H9 (cell line): ENCODE measurements around the gene RAPGEF3. TPM values are rescaled to one million over a fixed set of nuclear protein-coding genes. Genes with fewer than 3 reads are reported as not detected.

ENCODE experiments used
- DNase-seq: peaks from one replicate; pipeline ENCODE4 v3.0.0-alpha.2; 2017
- H2AFZ ChIP-seq: one replicate; pipeline ENCODE4 v1.6.1; 2013; ENCODE audit warnings: mild to moderate bottlenecking, low read length, control low read depth, moderate library complexity
- H2AK5ac ChIP-seq: 2 replicates; pipeline ENCODE4 v1.6.1; 2013; ENCODE audit warnings: low read length, control low read depth, mixed read lengths; ENCODE audit not compliant: insufficient read length
- H2BK120ac ChIP-seq: one replicate; pipeline ENCODE4 v1.6.1; 2013; ENCODE audit warnings: low read depth, mild to moderate bottlenecking, low read length, control low read depth, inconsistent platforms; ENCODE audit not compliant: poor library complexity, severe bottlenecking
- H2BK12ac ChIP-seq: 2 replicates; pipeline ENCODE4 v1.6.1; 2013; ENCODE audit warnings: low read length, control low read depth, mixed read lengths, low read depth; ENCODE audit not compliant: insufficient read length
- H2BK15ac ChIP-seq: 2 replicates; pipeline ENCODE4 v1.6.1; 2013; ENCODE audit warnings: low read depth, low read length, control low read depth
- H2BK20ac ChIP-seq: one replicate; pipeline ENCODE4 v1.6.1; 2013; ENCODE audit warnings: low read depth, mild to moderate bottlenecking, low read length, control low read depth, inconsistent platforms; ENCODE audit not compliant: poor library complexity, severe bottlenecking
- H2BK5ac ChIP-seq: 2 replicates; pipeline ENCODE4 v1.6.1; 2013; ENCODE audit warnings: low read length, control low read depth, mixed read lengths; ENCODE audit not compliant: insufficient read length
- H3K14ac ChIP-seq: 2 replicates; pipeline ENCODE4 v1.6.1; 2013; ENCODE audit warnings: low read length, control low read depth; ENCODE audit not compliant: insufficient read depth
- H3K18ac ChIP-seq: 2 replicates; pipeline ENCODE4 v1.6.1; 2013; ENCODE audit warnings: low read depth, mild to moderate bottlenecking, mixed read lengths, low read length, control low read depth; ENCODE audit not compliant: insufficient read length
- H3K23ac ChIP-seq: 2 replicates; pipeline ENCODE4 v1.6.1; 2013; ENCODE audit warnings: low read length, control low read depth, mixed read lengths, low read depth; ENCODE audit not compliant: insufficient read length
- H3K23me2 ChIP-seq: 2 replicates; pipeline ENCODE4 v1.6.1; 2013; ENCODE audit warnings: low read depth, mild to moderate bottlenecking, mixed read lengths, low read length, control low read depth; ENCODE audit not compliant: insufficient read length, poor library complexity, severe bottlenecking
- H3K27ac ChIP-seq: 2 replicates; pipeline ENCODE4 v1.5.1; 2013; ENCODE audit warnings: low read length, control low read depth, mixed read lengths, low read depth; ENCODE audit not compliant: insufficient read length
- H3K27me3 ChIP-seq: 2 replicates; pipeline ENCODE4 v1.6.1; 2013; ENCODE audit warnings: low read length, control low read depth, inconsistent platforms; ENCODE audit not compliant: insufficient read depth
- H3K4ac ChIP-seq: 2 replicates; pipeline ENCODE4 v1.6.1; 2013; ENCODE audit warnings: low read depth, mild to moderate bottlenecking, control low read depth, inconsistent platforms, low read length, moderate library complexity
- H3K4me1 ChIP-seq: 2 replicates; pipeline ENCODE4 v1.6.1; 2013; ENCODE audit warnings: low read length, control low read depth, inconsistent platforms; ENCODE audit not compliant: insufficient read depth
- H3K4me2 ChIP-seq: 2 replicates; pipeline ENCODE4 v1.6.1; 2013; ENCODE audit warnings: low read length, control low read depth, mixed read lengths; ENCODE audit not compliant: insufficient read length, insufficient read depth
- H3K56ac ChIP-seq: 2 replicates; pipeline ENCODE4 v1.6.1; 2013; ENCODE audit warnings: low read depth, mild to moderate bottlenecking, mixed read lengths, low read length, control low read depth; ENCODE audit not compliant: insufficient read length
- H3K79me1 ChIP-seq: 2 replicates; pipeline ENCODE4 v1.6.1; 2013; ENCODE audit warnings: low read depth, mild to moderate bottlenecking, moderate library complexity, low read length, control low read depth, inconsistent platforms; ENCODE audit not compliant: insufficient read depth, poor library complexity, severe bottlenecking
- H3K79me2 ChIP-seq: 2 replicates; pipeline ENCODE4 v1.6.1; 2013; ENCODE audit warnings: low read length, control low read depth, inconsistent platforms; ENCODE audit not compliant: insufficient read depth
- H3K9ac ChIP-seq: 2 replicates; pipeline ENCODE4 v1.6.1; 2013; ENCODE audit warnings: low read length, control low read depth, mixed read lengths; ENCODE audit not compliant: insufficient read length; ENCODE audit errors: extremely low read depth
- H3K9me3 ChIP-seq: one replicate; pipeline ENCODE4 v1.6.1; 2013; ENCODE audit warnings: low read depth, low read length, inconsistent platforms; ENCODE audit not compliant: control insufficient read depth
- H3T11ph ChIP-seq: one replicate; pipeline ENCODE4 v1.6.1; 2013; ENCODE audit warnings: mild to moderate bottlenecking, low read length, control low read depth, inconsistent platforms
- H4K20me1 ChIP-seq: one replicate; pipeline ENCODE4 v1.6.1; 2013; ENCODE audit not compliant: control insufficient read depth, insufficient read length, insufficient read depth
- H4K5ac ChIP-seq: 2 replicates; pipeline ENCODE4 v1.6.1; 2013; ENCODE audit warnings: low read depth, mild to moderate bottlenecking, mixed read lengths, low read length, control low read depth; ENCODE audit not compliant: insufficient read length
- H4K8ac ChIP-seq: replicated peaks from 2 replicates; pipeline ENCODE4 v1.6.1; 2013; ENCODE audit warnings: low read length, control low read depth, mixed read lengths, low read depth; ENCODE audit not compliant: insufficient read length
- H4K91ac ChIP-seq: 2 replicates; pipeline ENCODE4 v1.6.1; 2013; ENCODE audit warnings: low read depth, mild to moderate bottlenecking, moderate library complexity, mixed read lengths, low read length, control low read depth; ENCODE audit not compliant: insufficient read length
- H3K27ac Mint-ChIP-seq, 3 experiments: 2 replicates in 2 of 3; 3 replicates in 1 of 3; pipeline ENCODE4 v1.8.0; 2020 to 2021; ENCODE audit warnings: mixed read lengths in 3 of 3, mild to moderate bottlenecking in 1 of 3, moderate library complexity in 1 of 3
- H3K27me3 Mint-ChIP-seq: 2 replicates; pipeline ENCODE4 v1.8.0; 2021; ENCODE audit warnings: low read depth, mild to moderate bottlenecking, moderate library complexity, mixed read lengths
- H3K36me3 Mint-ChIP-seq, 3 experiments: 2 replicates in 2 of 3; 3 replicates in 1 of 3; pipeline ENCODE4 v1.8.0; 2020 to 2021; ENCODE audit warnings: low read depth in 3 of 3, mixed read lengths in 3 of 3; ENCODE audit not compliant: insufficient read depth in 1 of 3
- H3K4me1 Mint-ChIP-seq, 2 experiments: 2 replicates each; pipeline ENCODE4 v1.8.0; 2020; ENCODE audit warnings: mixed read lengths in 2 of 2
- H3K4me3 Mint-ChIP-seq, 2 experiments: 2 replicates in 1 of 2; 3 replicates in 1 of 2; pipeline ENCODE4 v1.8.0; 2020 to 2021; ENCODE audit warnings: mild to moderate bottlenecking in 2 of 2, mixed read lengths in 2 of 2, moderate library complexity in 1 of 2
- H3K9me3 Mint-ChIP-seq, 2 experiments: 2 replicates in 1 of 2; 3 replicates in 1 of 2; pipeline ENCODE4 v1.8.0; 2020; ENCODE audit warnings: mild to moderate bottlenecking in 2 of 2, mixed read lengths in 2 of 2, moderate library complexity in 1 of 2
- CTCF ChIP-seq: fragments of 200-600 bp; sonication (generic); conservative IDR thresholded peaks from 3 replicates; pipeline ENCODE4 v1.8.0; 2021; ENCODE audit warnings: antibody characterized with exemption, mild to moderate bottlenecking
- WGBS: extraction: QIAGEN DNeasy Blood & Tissue Kit; methylation state at CpG from one replicate; pipeline ENCODE4 v1.1.7; 2013; ENCODE audit warnings: missing lambda C conversion rate, low lambda C conversion rate, mixed read lengths; ENCODE audit not compliant: insufficient read length; ENCODE audit errors: extremely low coverage; 5-methylcytosine and 5-hydroxymethylcytosine counted together
- total RNA-seq: library from RNA; stranded (reverse); gene quantifications from 2 replicates; pipeline ENCODE4 v1.2.1, GENCODE V29; 2021

RAPGEF3 gene
- total RNA-seq, 1 experiment from 2014 or later = 7.4 TPM

GRCh38 chr12:47730341-47730744 lies 28.3 kb downstream of the RAPGEF3 start:
- no peak overlapping the region for H4K5ac ChIP-seq
- no peak overlapping the region for H4K8ac ChIP-seq
- H4K20me1 ChIP-seq = no peaks in the 10 kb centered on the region
- no peak overlapping the region for H3K4me2 ChIP-seq
- H3K9me3 ChIP-seq = no peaks in the 10 kb centered on the region
- no peak overlapping the region for H3K4ac ChIP-seq
- no peak overlapping the region for H2BK20ac ChIP-seq
- H3K9ac ChIP-seq = no peak overlapping the region
- H3K14ac ChIP-seq = no peak overlapping the region
- no peaks in the 10 kb centered on the region for H3K36me3 Mint-ChIP-seq
- WGBS = no CpG with 5 or more reads among the region's 8 CpGs
- H2AFZ ChIP-seq = no peak overlapping the region
- H3K4me3 Mint-ChIP-seq = no peak overlapping the region
- H3K23me2 ChIP-seq = no peaks in the 10 kb centered on the region
- H3K4me1 Mint-ChIP-seq = peaks cover 17 to 18% of the 10 kb centered on the region in 2 experiments
- peaks cover 10% of the 10 kb centered on the region for H3K27me3 Mint-ChIP-seq
- H4K91ac ChIP-seq = no peak overlapping the region
- H3T11ph ChIP-seq = no peak overlapping the region
- H3K56ac ChIP-seq = no peak overlapping the region
- H3K27ac Mint-ChIP-seq = no peak overlapping the region
- H2BK5ac ChIP-seq = no peak overlapping the region
- H3K27ac ChIP-seq = no peak overlapping the region
- H3K23ac ChIP-seq = no peak overlapping the region
- H2AK5ac ChIP-seq = no peak overlapping the region
- no peaks in the 10 kb centered on the region for H3K79me2 ChIP-seq
- H3K79me1 ChIP-seq = no peaks in the 10 kb centered on the region
- no peak overlapping the region for H2BK15ac ChIP-seq
- H3K4me1 ChIP-seq = peaks cover 3% of the 10 kb centered on the region; the same call in 1 of the 2 replicates
- H2BK12ac ChIP-seq = no peak overlapping the region
- no peaks in the 10 kb centered on the region for H3K27me3 ChIP-seq
- H2BK120ac ChIP-seq = no peak overlapping the region
- DNase-seq = no peak
- TF ChIP-seq CTCF = no peak
- no peak overlapping the region for H3K18ac ChIP-seq
- no peaks in the 10 kb centered on the region for H3K9me3 Mint-ChIP-seq
